GM12878 (cell line): ENCODE data around the gene EXOC4. TPM values are rescaled to one million over a fixed set of nuclear protein-coding genes. Genes with fewer than 3 reads are reported as not detected.

Experiments
- ATAC-seq: fragments of 200-7000 bp; cut with Tn5 transposase; 3 replicates; pipeline ENCODE4 v1.9.1; 2020; ENCODE audit warnings: mild to moderate bottlenecking, moderate library complexity
- BruUV-seq: library from RNA; stranded (reverse); fragments of 400-500 nt; replicated peaks from 2 replicates; lab custom pipeline; 2021; lab: Mats Ljungman, UMichigan
- CTCF ChIA-PET: fragments of 300-600 bp; sonication (Branson Sonifier 250); formaldehyde crosslinking; extraction: SDS; loops from one replicate; lab custom pipeline; 2021; ENCODE audit warnings: inconsistent platforms; lab: Yijun Ruan, JAX
- POLR2A ChIA-PET: fragments of 350-600 bp; formaldehyde crosslinking; extraction: SDS; loops from one replicate; lab custom pipeline; 2021; ENCODE audit warnings: inconsistent platforms; lab: Charles Lee
- RAD21 ChIA-PET: fragments of 300-600 bp; sonication (Branson Sonifier 250); formaldehyde crosslinking; loops from one replicate; lab custom pipeline; 2023; ENCODE audit warnings: antibody characterized with exemption; ENCODE audit not compliant: unreplicated experiment; lab: Charles Lee
- SMC1A ChIA-PET: fragments of 300-600 bp; sonication (Branson Sonifier 250); formaldehyde crosslinking; loops from one replicate; lab custom pipeline; 2023; ENCODE audit not compliant: unreplicated experiment, uncharacterized antibody; lab: Charles Lee
- DNase-seq: peaks from one replicate; pipeline ENCODE4 v3.0.0-alpha.2; 2011; ENCODE audit warnings: low read depth, low spot score
- FAIRE-seq: peaks from 3 replicates; lab custom pipeline; 2011; peaks lifted over from hg19 to GRCh38; lab: Jason Lieb, UNC
- H2AFZ ChIP-seq: 2 replicates; pipeline ENCODE4 v1.6.0; 2011; ENCODE audit warnings: low read depth, low read length, control low read depth; ENCODE audit not compliant: control insufficient read depth
- H3K27ac ChIP-seq: 2 replicates; pipeline ENCODE4 v1.5.1; 2011; ENCODE audit warnings: control low read depth; ENCODE audit not compliant: control insufficient read depth, insufficient read depth
- H3K27me3 ChIP-seq, 2 experiments: replicated peaks in 1 of 2; 2 replicates each; pipeline versions ENCODE4 v1.6.0 to v1.6.1; 2011; ENCODE audit warnings: low read length in 1 of 2; ENCODE audit not compliant: control insufficient read depth in 2 of 2, insufficient read depth in 2 of 2
- H3K36me3 ChIP-seq, 2 experiments: 2 replicates each; pipeline ENCODE4 v1.5.1; 2011; ENCODE audit warnings: low read length in 1 of 2; ENCODE audit not compliant: control insufficient read depth in 2 of 2, insufficient read depth in 2 of 2
- H3K4me1 ChIP-seq: 2 replicates; pipeline ENCODE4 v1.6.1; 2011; ENCODE audit warnings: mild to moderate bottlenecking, low read length, moderate library complexity, mixed read lengths; ENCODE audit not compliant: control insufficient read depth, insufficient read depth
- H3K4me2 ChIP-seq: 2 replicates; pipeline ENCODE4 v1.6.0; 2011; ENCODE audit warnings: control low read depth; ENCODE audit not compliant: control insufficient read depth, insufficient read depth
- H3K4me3 ChIP-seq: fragments of 200-600 bp; sonication (generic); 2 replicates; pipeline ENCODE4 v1.5.1; 2016
- H3K79me2 ChIP-seq: 2 replicates; pipeline ENCODE4 v1.6.0; 2011; ENCODE audit warnings: low read length; ENCODE audit not compliant: control insufficient read depth, insufficient read depth
- H3K9ac ChIP-seq: 2 replicates; pipeline ENCODE4 v1.8.0; 2011; ENCODE audit warnings: low read length, control low read depth, mixed read lengths; ENCODE audit not compliant: control insufficient read depth, insufficient read depth
- H3K9me3 ChIP-seq: replicated peaks from 3 replicates; pipeline ENCODE4 v1.5.1; 2011; ENCODE audit warnings: mild to moderate bottlenecking, low read length; ENCODE audit not compliant: control insufficient read depth, insufficient read depth
- H4K20me1 ChIP-seq: 2 replicates; pipeline ENCODE4 v1.6.0; 2011; ENCODE audit not compliant: control insufficient read depth, insufficient read depth
- CBX5 ChIP-seq: sonication (generic); IDR thresholded peaks from 2 replicates; pipeline ENCODE4 v1.6.1; 2016; ENCODE audit warnings: low read depth, moderate library complexity, mild to moderate bottlenecking, inconsistent platforms
- EP300 ChIP-seq, 2 experiments: fragments of 150-350 bp in 1 of 2; IDR thresholded peaks; 2 replicates each; pipeline ENCODE4 v1.6.1; 2011 to 2012; ENCODE audit warnings: low read depth in 2 of 2, low read length in 2 of 2, borderline replicate concordance in 1 of 2, improper control_type of control experiment in 1 of 2, inconsistent platforms in 1 of 2; ENCODE audit not compliant: control insufficient read depth in 1 of 2
- HCFC1 ChIP-seq: fragments of 150-350 bp; IDR thresholded peaks from 2 replicates; pipeline ENCODE4 v1.6.1; 2014; ENCODE audit warnings: low read length
- KAT2A ChIP-seq: conservative IDR thresholded peaks from 2 replicates; pipeline ENCODE4 v1.6.1; 2011; ENCODE audit warnings: low read depth, low read length; ENCODE audit not compliant: control insufficient read depth
- MEF2A ChIP-seq: IDR thresholded peaks from 2 replicates; pipeline ENCODE4 v1.6.1; 2011; ENCODE audit warnings: low read depth, mild to moderate bottlenecking, low read length, moderate library complexity; ENCODE audit not compliant: insufficient read depth
- MLLT1 ChIP-seq: fragments of 450-650 bp; IDR thresholded peaks from 2 replicates; pipeline ENCODE4 v1.6.1; 2016; ENCODE audit warnings: mild to moderate bottlenecking
- MTA3 ChIP-seq: IDR thresholded peaks from 2 replicates; pipeline ENCODE4 v1.6.1; 2012; ENCODE audit warnings: low read length, inconsistent platforms, borderline replicate concordance
- MYC ChIP-seq: IDR thresholded peaks from 2 replicates; pipeline ENCODE4 v1.6.1; 2011; ENCODE audit warnings: mild to moderate bottlenecking, low read length, moderate library complexity, inconsistent platforms; ENCODE audit not compliant: insufficient read depth, insufficient replicate concordance, insufficient read length, severe bottlenecking
- POLR2A ChIP-seq: IDR thresholded peaks from 2 replicates; pipeline ENCODE4 v1.6.1; 2011; ENCODE audit warnings: low read depth, mild to moderate bottlenecking, low read length
- SIX5 ChIP-seq: IDR thresholded peaks from 2 replicates; pipeline ENCODE4 v1.6.1; 2011; ENCODE audit warnings: mild to moderate bottlenecking, low read depth, low read length, moderate library complexity; ENCODE audit not compliant: severe bottlenecking
- SRF ChIP-seq, 2 experiments: IDR thresholded peaks; 2 replicates each; pipeline ENCODE4 v1.6.1; 2011; ENCODE audit warnings: low read depth in 2 of 2, low read length in 2 of 2, mild to moderate bottlenecking in 1 of 2, moderate library complexity in 1 of 2
- WRNIP1 ChIP-seq: IDR thresholded peaks from 2 replicates; pipeline ENCODE4 v1.6.1; 2011; ENCODE audit warnings: low read depth, low read length, improper control_type of control experiment, borderline replicate concordance
- ZBTB40 ChIP-seq: fragments of 450-650 bp; IDR thresholded peaks from 2 replicates; pipeline ENCODE4 v1.6.1; 2016; ENCODE audit warnings: mild to moderate bottlenecking, moderate library complexity, borderline replicate concordance
- WGBS: methylation state at CpG from one replicate; pipeline ENCODE4 v1.1.6; 2016; ENCODE audit warnings: low lambda C conversion rate; ENCODE audit not compliant: insufficient replicate concordance, insufficient coverage; ENCODE audit errors: missing lambda C conversion rate; 5-methylcytosine and 5-hydroxymethylcytosine counted together
- in situ Hi-C: fragments of 300-500 bp; cut with MboI; formaldehyde crosslinking; loops from 9 replicates; pipeline ENCODE4 v1.14.3; 2018; ENCODE audit warnings: mixed read lengths
- intact Hi-C: fragments of 100-400 bp; cut with micrococcal nuclease; formaldehyde crosslinking; loops from one replicate; pipeline ENCODE4 v1.14.2; 2022; ENCODE audit not compliant: unreplicated experiment
- polyA plus RNA-seq, 11 experiments: library from polyadenylated mRNA; depleted of rRNA in 4 of 11; unstranded in 6 of 11; stranded (reverse) in 5 of 11; fragments of >200 nt; fragmentation: Nextera tagmentation in 4 of 11; fragmentation: Illumina TruSeq in 1 of 11; extraction: Ambion mirVana in 4 of 11; extraction: Trizol in 1 of 11; gene quantifications; 1 replicate in 1 of 11; 2 replicates in 10 of 11; pipeline versions ENCODE4 v1.2.1 to v1.2.3, GENCODE V29; 2011 to 2016; ENCODE audit warnings: inconsistent platforms in 2 of 11, missing spikeins in 2 of 11, low read depth in 1 of 11
- total RNA-seq, 4 experiments: library from RNA; depleted of rRNA in 3 of 4; stranded (reverse); fragments of >200 nt in 3 of 4; fragmentation: Illumina TruSeq in 1 of 4; extraction: Trizol in 1 of 4; gene quantifications; 2 replicates each; pipeline versions ENCODE4 v1.2.1 to v1.2.3, GENCODE V29; 2013 to 2021

The EXOC4 gene
- total and polyA plus RNA-seq, 10 of the 15 experiments (the other 5 are each of a cell fraction or from before 2014, with no cell fraction given) = 13.2 to 44.5 (median 29.6) TPM

GRCh38 chr7:133987582-133987981 lies 734.7 kb downstream of the EXOC4 start:
- 95% methylated on average over 2 of the region's 2 CpGs for WGBS
- H3K9ac ChIP-seq = no peak overlapping the region
- RAD21 ChIA-PET = interaction anchor here (0.6 kb wide), 1 partner anchor 15 kb away, joined by 3 read pairs; no protein-coding TSS in a partner anchor
- intact Hi-C loops (no loop called here), in situ Hi-C loops (no loop called here)
- CTCF ChIA-PET = no interaction called here
- no peaks in the 10 kb centered on the region for H3K36me3 ChIP-seq
- no peak for ATAC-seq
- no TSS peak for BruUV-seq
- H3K9me3 ChIP-seq = no peaks in the 10 kb centered on the region
- H3K79me2 ChIP-seq = no peaks in the 10 kb centered on the region
- H4K20me1 ChIP-seq = no peaks in the 10 kb centered on the region
- no peak for DNase-seq
- no peak overlapping the region for H3K4me2 ChIP-seq
- TF ChIP-seq CBX5 (no peak), HCFC1 (no peak), EP300 (IDR thresholded peaks at IDR 0.05; ENCODE audit: borderline replicate concordance in 1 of 2, control insufficient read depth in 1 of 2, low read depth in 2 of 2, low read length in 2 of 2) (no peak), WRNIP1 (no peak), MLLT1 (no peak)
- SMC1A ChIA-PET = no interaction called here
- H3K27me3 ChIP-seq = no peaks in the 10 kb centered on the region
- POLR2A ChIA-PET = no interaction called here
- H3K4me3 ChIP-seq = no peak overlapping the region
- H2AFZ ChIP-seq = no peak overlapping the region
- H3K27ac ChIP-seq = no peak overlapping the region
- H3K4me1 ChIP-seq = no peaks in the 10 kb centered on the region
- FAIRE-seq = no peak

- TF ChIP-seq SRF (IDR thresholded peaks at IDR 0.05; ENCODE audit: low read depth in 2 of 2, low read length in 2 of 2) (no peak), MTA3 (no peak), POLR2A (no peak), KAT2A (no peak), MYC (no peak), SIX5 (no peak), MEF2A (no peak), ZBTB40 (no peak)
- FAIRE-seq (no peak), ATAC-seq (no peak), DNase-seq (no peak)
- no peaks in the 10 kb centered on the region for H3K4me1 ChIP-seq
- H3K4me3 ChIP-seq = no peak overlapping the region
- no peak overlapping the region for H3K27ac ChIP-seq
- WGBS = 0% methylated on average over 1 of the region's 1 CpG
- no peak overlapping the region for H2AFZ ChIP-seq
- no peaks in the 10 kb centered on the region for H3K79me2 ChIP-seq
- ChIA-PET POLR2A (no interaction called here), RAD21 (no interaction called here), CTCF (no interaction called here), SMC1A (no interaction called here)
- BruUV-seq = no TSS peak
- no peaks in the 10 kb centered on the region for H3K9me3 ChIP-seq
- H3K27me3 ChIP-seq = no peaks in the 10 kb centered on the region
- H3K36me3 ChIP-seq = no peaks in the 10 kb centered on the region
- in situ Hi-C loops (no loop called here), intact Hi-C loops (loop anchor here (5.0 kb wide), 1 partner anchor 141 kb away; no protein-coding TSS in a partner anchor)
- H4K20me1 ChIP-seq = no peaks in the 10 kb centered on the region
- H3K9ac ChIP-seq = no peak overlapping the region
- no peak overlapping the region for H3K4me2 ChIP-seq
Measured at GRCh38 chr7:133993547-133993946, 740.7 kb downstream of the EXOC4 start.
